ENCODE measurements around the gene PKIB. TPM values are rescaled to one million over a fixed set of nuclear protein-coding genes. Genes with fewer than 3 reads are reported as not detected.

PKIB gene
- total RNA-seq, 1 donor from 2014 or later: 74.6 TPM

DNA sequence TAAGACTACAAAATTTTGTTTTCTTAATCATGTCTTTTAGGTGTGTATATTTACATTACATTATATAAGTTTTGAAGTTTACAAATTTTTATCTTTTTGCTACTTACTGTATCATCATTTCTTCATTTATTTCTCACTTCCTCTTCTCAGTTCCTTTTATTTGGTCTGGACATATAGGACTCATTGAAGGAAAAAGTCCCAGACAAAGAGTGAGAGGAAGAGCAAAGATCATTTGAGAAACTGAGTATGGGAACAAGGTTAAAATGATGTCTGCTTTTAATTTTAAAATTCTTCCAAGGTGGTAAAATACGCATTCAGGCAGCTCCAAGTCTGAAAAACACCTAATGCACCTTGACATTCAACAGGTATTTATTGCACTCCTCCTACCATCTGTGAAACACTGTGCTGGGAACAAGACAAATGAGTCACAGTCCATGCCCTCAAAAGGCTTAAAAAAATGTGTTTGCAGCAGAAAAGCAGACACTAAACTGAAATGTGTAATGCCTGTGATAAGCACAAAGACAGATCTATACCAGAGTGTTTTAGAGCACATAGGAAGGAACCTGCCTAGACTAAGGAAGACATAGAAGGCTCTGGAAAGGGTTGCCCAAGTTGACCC is 63.2 kb downstream of the PKIB start:
- no peak overlapping the region for H3K27ac ChIP-seq (ENCODE audit: low read depth, low read length)
- no peaks in the 10 kb centered on the region for H3K9me3 Mint-ChIP-seq (ENCODE audit: unreplicated experiment)
- no peaks in the 10 kb centered on the region for H3K9me3 ChIP-seq (ENCODE audit: insufficient read depth, low read depth, low read length)
- no peaks in the 10 kb centered on the region for H3K27me3 Mint-ChIP-seq (ENCODE audit: low read depth, unreplicated experiment)
- peak overlapping the region; percentile 64 for H3K27ac Mint-ChIP-seq (ENCODE audit: unreplicated experiment)
- no peaks in the 10 kb centered on the region for H4K20me1 ChIP-seq (ENCODE audit: insufficient read depth, low read length)
- H3K4me3 ChIP-seq (ENCODE audit: insufficient read depth, low read depth, low read length): no peak overlapping the region
- DNase-seq (ENCODE audit: low read depth) (peak; percentile 59), FAIRE-seq (no peak)
- H3K79me2 ChIP-seq (ENCODE audit: insufficient read depth, low read length): no peaks in the 10 kb centered on the region
- peaks cover 6% of the 10 kb centered on the region for H3K36me3 Mint-ChIP-seq (ENCODE audit: low read depth, unreplicated experiment)
- peaks cover 5% of the 10 kb centered on the region for H3K4me1 ChIP-seq (ENCODE audit: insufficient read depth, low read length)
- H3K4me1 Mint-ChIP-seq (ENCODE audit: low read depth, unreplicated experiment): peaks cover 19% of the 10 kb centered on the region
- H3K4me3 Mint-ChIP-seq (ENCODE audit: unreplicated experiment): no peak overlapping the region
- no peak overlapping the region for H3K9ac ChIP-seq (ENCODE audit: low read length)
- no peaks in the 10 kb centered on the region for H3K27me3 ChIP-seq (ENCODE audit: insufficient read depth, low read length)
- no peak for TF ChIP-seq EZH2 (IDR thresholded peaks at IDR 0.05; ENCODE audit: insufficient read depth, low read length)
- TF ChIP-seq, protein P1, sequence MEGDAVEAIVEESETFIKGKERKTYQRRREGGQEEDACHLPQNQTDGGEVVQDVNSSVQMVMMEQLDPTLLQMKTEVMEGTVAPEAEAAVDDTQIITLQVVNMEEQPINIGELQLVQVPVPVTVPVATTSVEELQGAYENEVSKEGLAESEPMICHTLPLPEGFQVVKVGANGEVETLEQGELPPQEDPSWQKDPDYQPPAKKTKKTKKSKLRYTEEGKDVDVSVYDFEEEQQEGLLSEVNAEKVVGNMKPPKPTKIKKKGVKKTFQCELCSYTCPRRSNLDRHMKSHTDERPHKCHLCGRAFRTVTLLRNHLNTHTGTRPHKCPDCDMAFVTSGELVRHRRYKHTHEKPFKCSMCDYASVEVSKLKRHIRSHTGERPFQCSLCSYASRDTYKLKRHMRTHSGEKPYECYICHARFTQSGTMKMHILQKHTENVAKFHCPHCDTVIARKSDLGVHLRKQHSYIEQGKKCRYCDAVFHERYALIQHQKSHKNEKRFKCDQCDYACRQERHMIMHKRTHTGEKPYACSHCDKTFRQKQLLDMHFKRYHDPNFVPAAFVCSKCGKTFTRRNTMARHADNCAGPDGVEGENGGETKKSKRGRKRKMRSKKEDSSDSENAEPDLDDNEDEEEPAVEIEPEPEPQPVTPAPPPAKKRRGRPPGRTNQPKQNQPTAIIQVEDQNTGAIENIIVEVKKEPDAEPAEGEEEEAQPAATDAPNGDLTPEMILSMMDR (IDR thresholded peaks at IDR 0.05; ENCODE audit: insufficient read depth, low read depth, low read length): no peak
- H3K36me3 ChIP-seq (ENCODE audit: insufficient read depth, low read length): no peaks in the 10 kb centered on the region
- H3K4me2 ChIP-seq (ENCODE audit: low read length): no peak overlapping the region
- no peak overlapping the region for H2AFZ ChIP-seq (ENCODE audit: low read depth, low read length)

GRCh38 chr6:122676146-122676545 is 65.9 kb downstream of the PKIB start:
- no peaks in the 10 kb centered on the region for H3K9me3 Mint-ChIP-seq (ENCODE audit: unreplicated experiment)
- peaks cover 5% of the 10 kb centered on the region for H3K4me1 ChIP-seq (ENCODE audit: insufficient read depth, low read length)
- no peaks in the 10 kb centered on the region for H3K27me3 Mint-ChIP-seq (ENCODE audit: low read depth, unreplicated experiment)
- H3K36me3 ChIP-seq (ENCODE audit: insufficient read depth, low read length): no peaks in the 10 kb centered on the region
- H3K27ac ChIP-seq (ENCODE audit: low read depth, low read length): no peak overlapping the region
- no peak overlapping the region for H3K9ac ChIP-seq (ENCODE audit: low read length)
- H3K4me2 ChIP-seq (ENCODE audit: low read length): no peak overlapping the region
- FAIRE-seq (no peak), DNase-seq (ENCODE audit: low read depth) (no peak)
- peaks cover 27% of the 10 kb centered on the region for H3K4me1 Mint-ChIP-seq (ENCODE audit: low read depth, unreplicated experiment)
- H3K9me3 ChIP-seq (ENCODE audit: insufficient read depth, low read depth, low read length): no peaks in the 10 kb centered on the region
- no peak for TF ChIP-seq EZH2 (IDR thresholded peaks at IDR 0.05; ENCODE audit: insufficient read depth, low read length)
- TF ChIP-seq, protein P1 (IDR thresholded peaks at IDR 0.05; ENCODE audit: insufficient read depth, low read depth, low read length): no peak
- H3K27ac Mint-ChIP-seq (ENCODE audit: unreplicated experiment): no peak overlapping the region
- no peaks in the 10 kb centered on the region for H3K79me2 ChIP-seq (ENCODE audit: insufficient read depth, low read length)
- peaks cover 11% of the 10 kb centered on the region for H3K36me3 Mint-ChIP-seq (ENCODE audit: low read depth, unreplicated experiment)
- H4K20me1 ChIP-seq (ENCODE audit: insufficient read depth, low read length): no peaks in the 10 kb centered on the region
- H3K4me3 ChIP-seq (ENCODE audit: insufficient read depth, low read depth, low read length): no peak overlapping the region
- no peaks in the 10 kb centered on the region for H3K27me3 ChIP-seq (ENCODE audit: insufficient read depth, low read length)
- H3K4me3 Mint-ChIP-seq (ENCODE audit: unreplicated experiment): no peak overlapping the region
- no peak overlapping the region for H2AFZ ChIP-seq (ENCODE audit: low read depth, low read length)

DNA sequence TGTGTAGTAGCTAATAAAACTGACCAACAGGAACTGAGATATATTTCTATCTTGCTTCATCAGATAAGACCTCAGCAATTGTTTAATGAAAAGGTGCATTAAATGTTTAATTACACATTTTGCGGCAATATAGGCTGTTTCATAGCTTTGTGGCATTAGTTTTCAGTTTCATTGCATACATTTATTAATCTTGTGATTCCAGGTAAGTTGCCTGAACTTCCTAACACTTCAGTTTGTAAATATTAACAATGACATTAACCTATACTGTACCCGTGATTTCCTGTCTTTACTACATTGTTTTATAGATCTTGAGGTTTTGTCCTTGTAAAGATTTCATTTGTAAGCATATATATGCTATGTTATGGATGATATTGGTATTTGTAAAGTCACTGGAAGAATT is 66.5 kb downstream of the PKIB start:
- Histone ChIP-seq H4K20me1 (ENCODE audit: insufficient read depth, low read length) (no peaks in the 10 kb centered on the region), H3K27me3 (ENCODE audit: insufficient read depth, low read length) (no peaks in the 10 kb centered on the region), H3K4me2 (ENCODE audit: low read length) (no peak overlapping the region), H3K4me1 (ENCODE audit: insufficient read depth, low read length) (peaks cover 5% of the 10 kb centered on the region), H2AFZ (ENCODE audit: low read depth, low read length) (no peak overlapping the region), H3K9me3 (ENCODE audit: insufficient read depth, low read depth, low read length) (no peaks in the 10 kb centered on the region), H3K36me3 (ENCODE audit: insufficient read depth, low read length) (no peaks in the 10 kb centered on the region), H3K4me3 (ENCODE audit: insufficient read depth, low read depth, low read length) (no peak overlapping the region), H3K27ac (ENCODE audit: low read depth, low read length) (no peak overlapping the region), H3K9ac (ENCODE audit: low read length) (no peak overlapping the region), H3K79me2 (ENCODE audit: insufficient read depth, low read length) (no peaks in the 10 kb centered on the region)
- Mint-ChIP-seq H3K9me3 (ENCODE audit: unreplicated experiment) (no peaks in the 10 kb centered on the region), H3K27me3 (ENCODE audit: low read depth, unreplicated experiment) (no peaks in the 10 kb centered on the region), H3K4me3 (ENCODE audit: unreplicated experiment) (no peak overlapping the region), H3K27ac (ENCODE audit: unreplicated experiment) (no peak overlapping the region), H3K36me3 (ENCODE audit: low read depth, unreplicated experiment) (peaks cover 11% of the 10 kb centered on the region), H3K4me1 (ENCODE audit: low read depth, unreplicated experiment) (peaks cover 27% of the 10 kb centered on the region)
- DNase-seq (ENCODE audit: low read depth): no peak
- FAIRE-seq: no peak
- TF ChIP-seq, protein P1 (IDR thresholded peaks at IDR 0.05; ENCODE audit: insufficient read depth, low read depth, low read length): no peak
- TF ChIP-seq EZH2 (IDR thresholded peaks at IDR 0.05; ENCODE audit: insufficient read depth, low read length): no peak

All from astrocyte (in vitro differentiated cells and primary cell).